ENCODE measurements around the gene TLR3.
"Not testable (repeated sequence)": the region's sequence is repeated elsewhere in the genome, so short reads cannot be mapped to it uniquely, and the experiment has no call there.

Gene TLR3

DNA sequence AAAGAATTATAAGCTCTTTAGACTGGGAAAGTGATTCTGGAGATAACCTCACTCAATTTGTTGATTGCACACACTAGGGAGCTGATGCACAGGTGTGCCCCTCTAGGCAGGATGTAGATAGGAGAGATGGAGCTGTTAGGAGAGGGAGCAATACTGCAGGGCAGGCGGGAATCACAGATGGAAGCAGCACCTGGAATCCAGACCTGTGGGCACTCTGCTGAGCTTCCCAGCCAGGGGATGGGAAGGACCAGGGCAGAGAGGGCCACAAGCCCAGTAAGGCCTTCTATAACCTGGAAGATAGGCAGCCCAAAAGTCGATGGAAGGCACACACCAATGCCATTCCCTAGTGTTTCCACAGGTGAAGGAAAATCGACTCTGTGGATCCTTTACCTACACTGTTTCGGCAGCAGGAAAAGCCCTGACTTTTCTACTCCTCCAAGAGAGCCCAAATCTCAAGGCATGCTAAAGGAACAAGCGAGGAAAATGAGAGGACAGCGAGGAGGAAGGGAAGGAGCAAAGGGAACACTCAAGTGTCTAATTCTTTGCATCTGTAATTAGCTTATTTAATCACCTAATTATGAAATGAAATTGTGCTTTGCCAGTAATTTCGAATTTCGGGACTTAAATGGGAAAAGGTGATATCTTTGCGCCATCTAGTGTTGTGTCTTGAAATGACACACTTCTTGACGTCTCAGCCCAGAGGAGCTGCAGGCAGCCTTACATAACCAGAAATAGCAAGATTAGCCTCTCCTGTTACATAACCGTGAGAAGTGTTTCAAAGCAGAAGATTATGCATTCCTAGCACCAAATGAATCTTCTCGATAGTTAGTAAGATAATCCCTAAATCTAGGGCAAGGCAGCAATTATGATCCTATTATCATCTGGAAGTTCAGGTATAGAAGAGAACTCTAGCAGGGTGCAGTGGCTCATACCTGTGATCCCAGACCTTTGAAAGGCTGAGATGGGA, 31.0 kb upstream of the TLR3 start:
- TF ChIP-seq EZH2phosphoT487 (IDR thresholded peaks at IDR 0.05; ENCODE audit: low read length), result no peak
- TF ChIP-seq, protein P1, sequence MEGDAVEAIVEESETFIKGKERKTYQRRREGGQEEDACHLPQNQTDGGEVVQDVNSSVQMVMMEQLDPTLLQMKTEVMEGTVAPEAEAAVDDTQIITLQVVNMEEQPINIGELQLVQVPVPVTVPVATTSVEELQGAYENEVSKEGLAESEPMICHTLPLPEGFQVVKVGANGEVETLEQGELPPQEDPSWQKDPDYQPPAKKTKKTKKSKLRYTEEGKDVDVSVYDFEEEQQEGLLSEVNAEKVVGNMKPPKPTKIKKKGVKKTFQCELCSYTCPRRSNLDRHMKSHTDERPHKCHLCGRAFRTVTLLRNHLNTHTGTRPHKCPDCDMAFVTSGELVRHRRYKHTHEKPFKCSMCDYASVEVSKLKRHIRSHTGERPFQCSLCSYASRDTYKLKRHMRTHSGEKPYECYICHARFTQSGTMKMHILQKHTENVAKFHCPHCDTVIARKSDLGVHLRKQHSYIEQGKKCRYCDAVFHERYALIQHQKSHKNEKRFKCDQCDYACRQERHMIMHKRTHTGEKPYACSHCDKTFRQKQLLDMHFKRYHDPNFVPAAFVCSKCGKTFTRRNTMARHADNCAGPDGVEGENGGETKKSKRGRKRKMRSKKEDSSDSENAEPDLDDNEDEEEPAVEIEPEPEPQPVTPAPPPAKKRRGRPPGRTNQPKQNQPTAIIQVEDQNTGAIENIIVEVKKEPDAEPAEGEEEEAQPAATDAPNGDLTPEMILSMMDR (IDR thresholded peaks at IDR 0.05; ENCODE audit: low read length), result peak; percentile 80
- Histone ChIP-seq H3K4me1 (ENCODE audit: low read length) (no peaks in the 10 kb centered on the region), H4K20me1 (ENCODE audit: insufficient read depth, low read length) (no peaks in the 10 kb centered on the region), H3K36me3 (replicated peaks; ENCODE audit: insufficient read depth, low read length) (no peaks in the 10 kb centered on the region), H3K9me3 (replicated peaks; ENCODE audit: insufficient read depth, low read length) (no peaks in the 10 kb centered on the region), H3K27me3 (replicated peaks; ENCODE audit: insufficient read depth, low read length) (no peaks in the 10 kb centered on the region), H3K27ac (ENCODE audit: low read length) (no peak overlapping the region), H2AFZ (ENCODE audit: low read length) (no peak overlapping the region), H3K4me2 (ENCODE audit: low read depth, low read length) (no peak overlapping the region), H3K4me3 (ENCODE audit: low read length) (no peak overlapping the region), H3K9me2 (replicated peaks; ENCODE audit: insufficient read depth, low read length) (no peaks in the 10 kb centered on the region), H3F3A (ENCODE audit: insufficient read depth, low read length) (no peaks in the 10 kb centered on the region), H3K79me2 (ENCODE audit: low read length) (no peaks in the 10 kb centered on the region), H3K9ac (ENCODE audit: low read length) (no peak overlapping the region)
- peak; percentile 63 for DNase-seq

DNA sequence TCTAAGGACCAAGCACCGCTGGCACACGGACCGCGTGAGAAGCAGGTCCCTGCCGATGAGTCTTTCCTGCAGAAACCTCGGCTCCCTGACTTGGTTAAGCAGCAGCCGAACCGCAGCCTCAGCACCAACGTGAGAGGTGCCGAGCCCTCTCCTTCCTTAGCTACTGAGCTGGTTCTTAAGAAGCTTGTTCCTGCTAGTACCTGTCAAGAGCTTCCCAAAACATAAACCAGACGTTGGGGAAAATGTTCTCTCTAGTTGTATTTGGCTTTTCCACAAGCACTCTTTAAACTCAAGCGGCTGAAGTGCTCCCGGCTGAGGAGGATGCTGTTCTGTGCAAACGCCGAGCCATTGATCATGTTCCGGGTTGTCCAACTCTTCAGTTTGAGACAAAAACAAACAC, 29.3 kb upstream of the TLR3 start:
- Histone ChIP-seq H3K36me3 (replicated peaks; ENCODE audit: insufficient read depth, low read length) (no peaks in the 10 kb centered on the region), H3K4me3 (ENCODE audit: low read length) (no peak overlapping the region), H3K27me3 (replicated peaks; ENCODE audit: insufficient read depth, low read length) (no peaks in the 10 kb centered on the region), H3K9ac (ENCODE audit: low read length) (no peak overlapping the region), H3K4me1 (ENCODE audit: low read length) (no peaks in the 10 kb centered on the region), H3K4me2 (ENCODE audit: low read depth, low read length) (no peak overlapping the region), H3K79me2 (ENCODE audit: low read length) (no peaks in the 10 kb centered on the region), H2AFZ (ENCODE audit: low read length) (no peak overlapping the region), H3K27ac (ENCODE audit: low read length) (no peak overlapping the region), H3F3A (ENCODE audit: insufficient read depth, low read length) (no peaks in the 10 kb centered on the region), H3K9me2 (replicated peaks; ENCODE audit: insufficient read depth, low read length) (no peaks in the 10 kb centered on the region), H4K20me1 (ENCODE audit: insufficient read depth, low read length) (no peaks in the 10 kb centered on the region), H3K9me3 (replicated peaks; ENCODE audit: insufficient read depth, low read length) (no peaks in the 10 kb centered on the region)
- TF ChIP-seq EZH2 (optimal IDR thresholded peaks at IDR 0.05; ENCODE audit: low read depth, low read length) (no peak), EZH2phosphoT487 (IDR thresholded peaks at IDR 0.05; ENCODE audit: low read length) (no peak)
- TF ChIP-seq, protein P1 (IDR thresholded peaks at IDR 0.05; ENCODE audit: low read length), result no peak
- no peak for DNase-seq

DNA sequence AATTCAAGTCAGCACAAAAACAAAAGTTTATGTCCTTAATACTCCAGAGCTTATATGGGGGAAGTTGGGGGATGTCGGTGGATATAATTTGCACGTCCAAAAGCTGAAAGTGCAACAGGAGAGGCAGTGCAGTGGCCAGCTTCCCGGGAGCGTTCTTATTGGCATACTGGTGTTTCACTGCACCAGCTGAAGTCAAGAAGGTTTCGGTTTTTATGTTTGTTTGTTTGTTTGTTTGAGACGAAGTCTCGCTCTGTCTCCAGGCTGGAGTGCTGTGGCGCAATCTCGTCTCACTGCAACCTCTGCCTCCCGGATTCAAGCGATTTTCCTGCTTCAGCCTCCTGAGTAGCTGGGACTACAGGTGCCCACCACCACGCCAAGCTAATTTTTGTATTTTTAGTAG, 28.6 kb upstream of the TLR3 start:
- no peak for DNase-seq
- H3K27ac ChIP-seq (ENCODE audit: low read length), result no peak overlapping the region
- no peak overlapping the region for H3K9ac ChIP-seq (ENCODE audit: low read length)
- H3K4me1 ChIP-seq (ENCODE audit: low read length), result no peaks in the 10 kb centered on the region
- H2AFZ ChIP-seq (ENCODE audit: low read length), result no peak overlapping the region
- H3K4me2 ChIP-seq (ENCODE audit: low read depth, low read length), result no peak overlapping the region
- no peaks in the 10 kb centered on the region for H3K27me3 ChIP-seq (replicated peaks; ENCODE audit: insufficient read depth, low read length)
- no peak for TF ChIP-seq EZH2 (optimal IDR thresholded peaks at IDR 0.05; ENCODE audit: low read depth, low read length)
- TF ChIP-seq, protein P1 (IDR thresholded peaks at IDR 0.05; ENCODE audit: low read length), result no peak
- TF ChIP-seq EZH2phosphoT487 (IDR thresholded peaks at IDR 0.05; ENCODE audit: low read length), result no peak
- no peaks in the 10 kb centered on the region for H3K9me2 ChIP-seq (replicated peaks; ENCODE audit: insufficient read depth, low read length)
- H3K9me3 ChIP-seq (replicated peaks; ENCODE audit: insufficient read depth, low read length), result no peaks in the 10 kb centered on the region
- no peaks in the 10 kb centered on the region for H3F3A ChIP-seq (ENCODE audit: insufficient read depth, low read length)
- no peaks in the 10 kb centered on the region for H3K79me2 ChIP-seq (ENCODE audit: low read length)
- no peaks in the 10 kb centered on the region for H3K36me3 ChIP-seq (replicated peaks; ENCODE audit: insufficient read depth, low read length)
- H3K4me3 ChIP-seq (ENCODE audit: low read length), result no peak overlapping the region
- no peaks in the 10 kb centered on the region for H4K20me1 ChIP-seq (ENCODE audit: insufficient read depth, low read length)

DNA sequence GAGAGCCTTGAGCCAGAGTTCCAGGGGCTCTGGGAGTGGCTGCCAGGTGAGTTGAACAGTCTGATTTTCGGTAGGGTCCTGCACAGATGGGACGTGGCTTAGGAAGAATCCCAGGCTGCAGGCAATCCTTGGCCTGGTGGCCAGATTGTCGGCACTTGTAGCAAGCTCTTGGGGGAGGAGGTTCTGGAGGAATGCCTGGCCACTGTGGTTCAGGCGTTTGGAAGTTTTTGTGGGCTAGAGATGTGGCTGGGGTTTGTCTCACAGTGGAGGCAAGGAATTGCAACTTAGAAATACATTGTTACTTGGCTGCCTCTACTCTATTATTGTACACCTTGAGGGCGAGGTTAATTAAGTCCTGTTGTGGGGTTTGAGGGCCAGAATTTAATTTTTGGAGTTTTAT, 21.5 kb upstream of the TLR3 start:
- not testable (repeated sequence) for H3K79me2 ChIP-seq (ENCODE audit: low read length); H3K9ac ChIP-seq (ENCODE audit: low read length); H3K4me3 ChIP-seq (ENCODE audit: low read length); H3K4me2 ChIP-seq (ENCODE audit: low read depth, low read length); H3K36me3 ChIP-seq (replicated peaks; ENCODE audit: insufficient read depth, low read length); H3K9me3 ChIP-seq (replicated peaks; ENCODE audit: insufficient read depth, low read length); H3K9me2 ChIP-seq (replicated peaks; ENCODE audit: insufficient read depth, low read length); H4K20me1 ChIP-seq (ENCODE audit: insufficient read depth, low read length); H3K4me1 ChIP-seq (ENCODE audit: low read length); DNase-seq; H3K27me3 ChIP-seq (replicated peaks; ENCODE audit: insufficient read depth, low read length); H3F3A ChIP-seq (ENCODE audit: insufficient read depth, low read length); H2AFZ ChIP-seq (ENCODE audit: low read length); H3K27ac ChIP-seq (ENCODE audit: low read length)

DNA sequence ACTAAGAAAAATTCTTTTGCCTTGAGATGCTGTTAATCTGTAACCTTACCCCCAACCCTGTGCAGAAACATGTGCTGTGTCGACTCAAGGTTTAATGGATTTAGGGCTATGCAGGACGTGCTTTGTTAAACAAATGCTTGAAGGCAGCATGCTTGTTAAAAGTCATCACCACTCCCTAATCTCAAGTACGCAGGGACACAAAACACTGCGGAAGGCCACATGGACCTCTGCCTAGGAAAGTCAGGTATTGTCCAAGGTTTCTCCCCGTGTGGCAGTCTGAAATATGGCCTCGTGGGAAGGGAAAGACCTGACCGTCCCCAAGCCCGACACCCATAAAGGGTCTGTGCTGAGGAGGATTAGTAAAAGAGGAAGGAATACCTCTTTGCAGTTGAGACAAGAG, 18.8 kb upstream of the TLR3 start:
- H4K20me1 ChIP-seq (ENCODE audit: insufficient read depth, low read length); H3K27me3 ChIP-seq (replicated peaks; ENCODE audit: insufficient read depth, low read length); H3K9ac ChIP-seq (ENCODE audit: low read length); H2AFZ ChIP-seq (ENCODE audit: low read length); H3K4me2 ChIP-seq (ENCODE audit: low read depth, low read length); DNase-seq; H3K4me3 ChIP-seq (ENCODE audit: low read length); H3K79me2 ChIP-seq (ENCODE audit: low read length); H3K4me1 ChIP-seq (ENCODE audit: low read length); H3F3A ChIP-seq (ENCODE audit: insufficient read depth, low read length); H3K9me3 ChIP-seq (replicated peaks; ENCODE audit: insufficient read depth, low read length); H3K27ac ChIP-seq (ENCODE audit: low read length); H3K9me2 ChIP-seq (replicated peaks; ENCODE audit: insufficient read depth, low read length); H3K36me3 ChIP-seq (replicated peaks; ENCODE audit: insufficient read depth, low read length): not testable (repeated sequence)
